Measurements from ENCODE around the gene TNFAIP3. TPM values are rescaled to one million over a fixed set of nuclear protein-coding genes. Genes with fewer than 3 reads are reported as not detected.

Gene TNFAIP3
- total and polyA plus RNA-seq, 2 of the 8 experiments (the other 6 are each of a cell fraction or from before 2014, with no cell fraction given) = 1.6 to 2.0 TPM

DNA sequence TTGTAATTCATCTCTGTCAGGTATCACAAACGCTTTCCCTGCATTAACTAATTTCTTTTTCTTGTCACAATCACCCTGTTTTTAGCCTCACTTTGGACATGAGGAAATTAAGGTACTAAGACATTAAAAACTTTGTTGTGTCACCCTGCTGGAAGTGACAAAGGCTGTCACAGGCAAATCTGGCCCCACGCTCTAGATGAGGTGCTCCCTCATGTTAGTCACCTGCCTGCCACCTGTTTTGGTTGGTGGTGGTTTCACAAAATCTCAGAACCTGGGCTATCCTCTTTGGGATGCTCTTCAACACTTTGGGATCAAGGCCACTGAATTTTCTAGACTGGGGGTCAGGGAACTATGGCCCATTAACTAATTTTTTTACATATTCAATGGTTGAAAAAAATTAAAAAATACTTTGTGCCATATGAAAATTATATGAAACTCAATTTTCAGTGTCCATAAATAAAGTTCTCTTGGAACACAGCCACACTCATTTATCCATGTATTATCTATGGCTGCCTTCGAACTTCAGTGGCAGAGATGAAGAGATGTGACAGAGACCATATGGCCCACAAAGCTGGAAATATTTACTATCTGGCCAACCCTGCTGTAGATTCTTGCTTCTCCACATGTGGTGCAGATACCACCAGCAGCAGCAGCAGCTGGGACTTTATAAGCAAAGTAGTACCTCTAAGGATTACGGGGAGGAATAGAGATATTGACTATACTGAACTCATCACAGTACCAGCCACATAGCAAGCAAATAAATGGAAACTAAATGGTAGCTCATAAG lies 16.1 kb upstream of the TNFAIP3 start (continued):
- TF ChIP-seq, protein P1, sequence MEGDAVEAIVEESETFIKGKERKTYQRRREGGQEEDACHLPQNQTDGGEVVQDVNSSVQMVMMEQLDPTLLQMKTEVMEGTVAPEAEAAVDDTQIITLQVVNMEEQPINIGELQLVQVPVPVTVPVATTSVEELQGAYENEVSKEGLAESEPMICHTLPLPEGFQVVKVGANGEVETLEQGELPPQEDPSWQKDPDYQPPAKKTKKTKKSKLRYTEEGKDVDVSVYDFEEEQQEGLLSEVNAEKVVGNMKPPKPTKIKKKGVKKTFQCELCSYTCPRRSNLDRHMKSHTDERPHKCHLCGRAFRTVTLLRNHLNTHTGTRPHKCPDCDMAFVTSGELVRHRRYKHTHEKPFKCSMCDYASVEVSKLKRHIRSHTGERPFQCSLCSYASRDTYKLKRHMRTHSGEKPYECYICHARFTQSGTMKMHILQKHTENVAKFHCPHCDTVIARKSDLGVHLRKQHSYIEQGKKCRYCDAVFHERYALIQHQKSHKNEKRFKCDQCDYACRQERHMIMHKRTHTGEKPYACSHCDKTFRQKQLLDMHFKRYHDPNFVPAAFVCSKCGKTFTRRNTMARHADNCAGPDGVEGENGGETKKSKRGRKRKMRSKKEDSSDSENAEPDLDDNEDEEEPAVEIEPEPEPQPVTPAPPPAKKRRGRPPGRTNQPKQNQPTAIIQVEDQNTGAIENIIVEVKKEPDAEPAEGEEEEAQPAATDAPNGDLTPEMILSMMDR (IDR thresholded peaks at IDR 0.05; ENCODE audit: control extremely low read depth in 1 of 3, insufficient read depth in 1 of 3, low read depth in 1 of 3, low read length in 3 of 3) = no peak
- TF ChIP-seq, protein P2, sequence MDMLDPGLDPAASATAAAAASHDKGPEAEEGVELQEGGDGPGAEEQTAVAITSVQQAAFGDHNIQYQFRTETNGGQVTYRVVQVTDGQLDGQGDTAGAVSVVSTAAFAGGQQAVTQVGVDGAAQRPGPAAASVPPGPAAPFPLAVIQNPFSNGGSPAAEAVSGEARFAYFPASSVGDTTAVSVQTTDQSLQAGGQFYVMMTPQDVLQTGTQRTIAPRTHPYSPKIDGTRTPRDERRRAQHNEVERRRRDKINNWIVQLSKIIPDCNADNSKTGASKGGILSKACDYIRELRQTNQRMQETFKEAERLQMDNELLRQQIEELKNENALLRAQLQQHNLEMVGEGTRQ (IDR thresholded peaks at IDR 0.05; ENCODE audit: low read length) = no peak
- no peak for TF ChIP-seq BACH1 (IDR thresholded peaks at IDR 0.05; ENCODE audit: low read length)
- TF ChIP-seq TEAD4 (IDR thresholded peaks at IDR 0.05; ENCODE audit: low read depth, low read length) = no peak
